ENCODE data around the gene CRACR2B. TPM values are rescaled to one million over a fixed set of nuclear protein-coding genes. Genes with fewer than 3 reads are reported as not detected.

The CRACR2B gene
- total RNA-seq, 1 donor from 2014 or later: 2.6 TPM

- Histone ChIP-seq H3K27me3 (ENCODE audit: insufficient read depth, low read length) (no peaks in the 10 kb centered on the region), H3K27ac (ENCODE audit: low read depth, low read length) (no peak overlapping the region), H3K36me3 (ENCODE audit: insufficient read depth, low read length) (no peaks in the 10 kb centered on the region), H3K9ac (ENCODE audit: low read length) (no peak overlapping the region), H3K4me2 (ENCODE audit: low read length) (no peak overlapping the region), H4K20me1 (ENCODE audit: insufficient read depth, low read length) (peaks cover 30% of the 10 kb centered on the region), H3K4me1 (ENCODE audit: insufficient read depth, low read length) (peaks cover 9% of the 10 kb centered on the region), H2AFZ (ENCODE audit: low read depth, low read length) (no peak overlapping the region), H3K79me2 (ENCODE audit: insufficient read depth, low read length) (no peaks in the 10 kb centered on the region), H3K4me3 (ENCODE audit: insufficient read depth, low read depth, low read length) (no peak overlapping the region), H3K9me3 (ENCODE audit: insufficient read depth, low read depth, low read length) (no peaks in the 10 kb centered on the region)
- H3K27me3 Mint-ChIP-seq (ENCODE audit: low read depth, unreplicated experiment): no peaks in the 10 kb centered on the region
- no peaks in the 10 kb centered on the region for H3K36me3 Mint-ChIP-seq (ENCODE audit: low read depth, unreplicated experiment)
- H3K4me3 Mint-ChIP-seq (ENCODE audit: unreplicated experiment): no peak overlapping the region
- H3K9me3 Mint-ChIP-seq (ENCODE audit: unreplicated experiment): no peaks in the 10 kb centered on the region
- FAIRE-seq (no peak), DNase-seq (ENCODE audit: low read depth) (no peak)
- TF ChIP-seq EZH2 (IDR thresholded peaks at IDR 0.05; ENCODE audit: insufficient read depth, low read length): no peak
- TF ChIP-seq, protein P1, sequence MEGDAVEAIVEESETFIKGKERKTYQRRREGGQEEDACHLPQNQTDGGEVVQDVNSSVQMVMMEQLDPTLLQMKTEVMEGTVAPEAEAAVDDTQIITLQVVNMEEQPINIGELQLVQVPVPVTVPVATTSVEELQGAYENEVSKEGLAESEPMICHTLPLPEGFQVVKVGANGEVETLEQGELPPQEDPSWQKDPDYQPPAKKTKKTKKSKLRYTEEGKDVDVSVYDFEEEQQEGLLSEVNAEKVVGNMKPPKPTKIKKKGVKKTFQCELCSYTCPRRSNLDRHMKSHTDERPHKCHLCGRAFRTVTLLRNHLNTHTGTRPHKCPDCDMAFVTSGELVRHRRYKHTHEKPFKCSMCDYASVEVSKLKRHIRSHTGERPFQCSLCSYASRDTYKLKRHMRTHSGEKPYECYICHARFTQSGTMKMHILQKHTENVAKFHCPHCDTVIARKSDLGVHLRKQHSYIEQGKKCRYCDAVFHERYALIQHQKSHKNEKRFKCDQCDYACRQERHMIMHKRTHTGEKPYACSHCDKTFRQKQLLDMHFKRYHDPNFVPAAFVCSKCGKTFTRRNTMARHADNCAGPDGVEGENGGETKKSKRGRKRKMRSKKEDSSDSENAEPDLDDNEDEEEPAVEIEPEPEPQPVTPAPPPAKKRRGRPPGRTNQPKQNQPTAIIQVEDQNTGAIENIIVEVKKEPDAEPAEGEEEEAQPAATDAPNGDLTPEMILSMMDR (IDR thresholded peaks at IDR 0.05; ENCODE audit: insufficient read depth, low read depth, low read length): no peak
- peaks cover 6% of the 10 kb centered on the region for H3K4me1 Mint-ChIP-seq (ENCODE audit: low read depth, unreplicated experiment)
- no peak overlapping the region for H3K27ac Mint-ChIP-seq (ENCODE audit: unreplicated experiment)
Measured at GRCh38 chr11:787084-787675, 40.5 kb upstream of the CRACR2B start.

DNA sequence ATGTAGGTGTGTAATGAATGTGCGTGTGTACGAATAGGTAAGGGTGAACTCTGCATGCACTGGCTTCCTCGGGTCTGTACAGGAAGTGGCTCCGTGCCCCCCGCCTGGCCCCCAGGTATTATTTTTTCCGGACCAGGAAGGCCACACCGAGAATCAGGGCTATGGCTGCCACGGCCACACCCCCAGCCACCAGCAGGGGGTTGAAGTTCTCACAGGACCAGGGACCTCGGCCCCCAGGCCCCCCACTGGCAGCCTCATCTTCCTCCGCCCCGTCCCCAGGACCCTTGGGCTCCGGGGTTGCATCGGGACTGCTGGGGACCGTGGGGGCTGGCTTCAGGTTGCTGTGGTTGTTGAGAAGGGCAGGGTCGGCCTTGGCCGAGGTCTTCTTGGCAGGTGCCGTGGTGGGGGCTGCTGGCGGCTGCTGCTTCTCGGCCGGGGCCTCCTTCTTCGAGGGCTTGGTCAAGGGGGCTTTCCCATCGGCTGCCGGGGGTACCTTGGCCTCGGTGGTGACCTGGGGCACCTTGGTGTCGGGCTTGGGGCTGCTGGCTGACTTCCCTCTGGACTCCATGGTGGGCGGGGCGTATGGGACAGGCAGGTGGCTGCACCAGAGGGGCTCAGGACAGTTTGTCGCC, 39.6 kb upstream of the CRACR2B start:
- H3K27me3 ChIP-seq (ENCODE audit: insufficient read depth, low read length): no peaks in the 10 kb centered on the region
- H3K9ac ChIP-seq (ENCODE audit: low read length): no peak overlapping the region
- no peaks in the 10 kb centered on the region for H3K27me3 Mint-ChIP-seq (ENCODE audit: low read depth, unreplicated experiment)
- H2AFZ ChIP-seq (ENCODE audit: low read depth, low read length): no peak overlapping the region
- DNase-seq (ENCODE audit: low read depth) (no peak), FAIRE-seq (no peak)
- H3K4me1 ChIP-seq (ENCODE audit: insufficient read depth, low read length): peaks cover 9% of the 10 kb centered on the region
- peaks cover 21% of the 10 kb centered on the region for H4K20me1 ChIP-seq (ENCODE audit: insufficient read depth, low read length)
- H3K79me2 ChIP-seq (ENCODE audit: insufficient read depth, low read length): no peaks in the 10 kb centered on the region
- no peak overlapping the region for H3K27ac ChIP-seq (ENCODE audit: low read depth, low read length)
- no peak overlapping the region for H3K4me3 Mint-ChIP-seq (ENCODE audit: unreplicated experiment)
- no peak overlapping the region for H3K4me3 ChIP-seq (ENCODE audit: insufficient read depth, low read depth, low read length)
- TF ChIP-seq, protein P1 (IDR thresholded peaks at IDR 0.05; ENCODE audit: insufficient read depth, low read depth, low read length): no peak
- no peak for TF ChIP-seq EZH2 (IDR thresholded peaks at IDR 0.05; ENCODE audit: insufficient read depth, low read length)
- H3K36me3 ChIP-seq (ENCODE audit: insufficient read depth, low read length): no peaks in the 10 kb centered on the region
- no peak overlapping the region for H3K4me2 ChIP-seq (ENCODE audit: low read length)
- H3K9me3 ChIP-seq (ENCODE audit: insufficient read depth, low read depth, low read length): no peaks in the 10 kb centered on the region
- no peak overlapping the region for H3K27ac Mint-ChIP-seq (ENCODE audit: unreplicated experiment)
- H3K36me3 Mint-ChIP-seq (ENCODE audit: low read depth, unreplicated experiment): no peaks in the 10 kb centered on the region
- no peaks in the 10 kb centered on the region for H3K9me3 Mint-ChIP-seq (ENCODE audit: unreplicated experiment)
- peaks cover 6% of the 10 kb centered on the region for H3K4me1 Mint-ChIP-seq (ENCODE audit: low read depth, unreplicated experiment)
